Lung (tissue), 12 donors: ENCODE measurements around the gene KCNA3. TPM values are rescaled to one million over a fixed set of nuclear protein-coding genes. Genes with fewer than 3 reads are reported as not detected.

Source experiments
- ATAC-seq: fragments of 200-7000 bp; cut with Tn5 transposase; one replicate; pipeline ENCODE4 v1.9.1; 2020; ENCODE audit warnings: moderate number of reproducible peaks; ENCODE audit not compliant: insufficient read depth, low FRiP score
- DNase-seq, 3 donors: peaks; one replicate each; pipeline ENCODE4 v3.0.0-alpha.2; 2013 to 2017
- H3K27ac ChIP-seq, 2 donors: one replicate each; pipeline ENCODE4 v1.5.1; 2013; ENCODE audit warnings: mild to moderate bottlenecking in 2 of 2, moderate library complexity in 2 of 2, control low read depth in 1 of 2, inconsistent platforms in 1 of 2, low read depth in 1 of 2, low read length in 1 of 2
- H3K27me3 ChIP-seq, 3 donors: one replicate each; pipeline ENCODE4 v1.5.1; 2013; ENCODE audit warnings: low read length in 2 of 3; ENCODE audit not compliant: control insufficient read depth in 3 of 3, insufficient read depth in 3 of 3
- H3K36me3 ChIP-seq, 4 donors: one replicate each; pipeline ENCODE4 v1.5.1; 2013; ENCODE audit warnings: low read length in 4 of 4, mild to moderate bottlenecking in 1 of 4, moderate library complexity in 1 of 4; ENCODE audit not compliant: control insufficient read depth in 4 of 4, insufficient read depth in 4 of 4
- H3K4me1 ChIP-seq, 5 donors: one replicate each; pipeline ENCODE4 v1.5.1; 2013; ENCODE audit warnings: low read length in 5 of 5, mild to moderate bottlenecking in 2 of 5, moderate library complexity in 1 of 5; ENCODE audit not compliant: control insufficient read depth in 5 of 5, insufficient read depth in 5 of 5
- H3K4me3 ChIP-seq: one replicate; pipeline ENCODE4 v1.5.1; 2013; ENCODE audit warnings: mild to moderate bottlenecking, control low read depth, moderate library complexity
- H3K9ac ChIP-seq, 2 donors: one replicate each; pipeline ENCODE4 v1.5.1; 2013; ENCODE audit warnings: low read length in 2 of 2, control low read depth in 1 of 2; ENCODE audit not compliant: insufficient read depth in 1 of 2
- H3K9me3 ChIP-seq, 4 donors: one replicate each; pipeline ENCODE4 v1.5.1; 2013; ENCODE audit warnings: low read length in 3 of 4, mild to moderate bottlenecking in 1 of 4, moderate library complexity in 1 of 4; ENCODE audit not compliant: control insufficient read depth in 4 of 4, insufficient read depth in 3 of 4
- CTCF ChIP-seq: IDR thresholded peaks from 2 replicates; pipeline ENCODE4 v1.5.1; 2012; ENCODE audit warnings: mild to moderate bottlenecking; ENCODE audit errors: control extremely low read depth, extremely low read depth
- WGBS, 2 donors: extraction: QIAGEN DNeasy Blood & Tissue Kit; methylation state at CpG; one replicate each; pipeline ENCODE4 v1.1.7; 2013; 5-methylcytosine and 5-hydroxymethylcytosine counted together
- polyA plus RNA-seq, 2 donors: library from polyadenylated mRNA; stranded (reverse); fragments of 200-250 nt; gene quantifications; one replicate each; pipeline ENCODE4 v1.2.1, GENCODE V29; 2013
- total RNA-seq, 2 donors: library from RNA; depleted of rRNA in 1 of 2; stranded (reverse); fragments of >200 nt in 1 of 2; gene quantifications; one replicate each; pipeline ENCODE4 v1.2.1, GENCODE V29; 2014 to 2021
- donor health status: control.
- donor health status: control.
- donor health status: Bipolar disorder and iron deficiency.
- donor health status: healthy.
- donor health status: DM: yes; HTN: yes; CAD: no.

Gene KCNA3
- total and polyA plus RNA-seq, 4 donors = 0.75 to 10.2 (median 3.9) TPM

GRCh38 chr1:110638058-110638457, 36.7 kb downstream of the KCNA3 start:
- Histone ChIP-seq H3K9me3 (no peaks in the 10 kb centered on the region), H3K27me3 (peaks cover 0 to 13% (median 3%) of the 10 kb centered on the region in 3 donors), H3K4me3 (no peak overlapping the region), H3K36me3 (no peaks in the 10 kb centered on the region), H3K9ac (no peak overlapping the region), H3K27ac (no peak overlapping the region), H3K4me1 (peaks cover 0 to 29% (median 7%) of the 10 kb centered on the region in 5 donors)
- peak in 1 of 3 donors; percentile 10 for DNase-seq
- TF ChIP-seq CTCF = no peak
- WGBS, 2 donors = 76% methylated on average over 2 of the region's 2 CpGs
- ATAC-seq = no peak

GRCh38 chr1:110637475-110637874, 37.3 kb downstream of the KCNA3 start:
- Histone ChIP-seq H3K9ac (no peak overlapping the region), H3K4me1 (peaks cover 0 to 29% (median 7%) of the 10 kb centered on the region in 5 donors), H3K4me3 (no peak overlapping the region), H3K27ac (no peak overlapping the region), H3K9me3 (no peaks in the 10 kb centered on the region), H3K36me3 (no peaks in the 10 kb centered on the region), H3K27me3 (peaks cover 0 to 13% (median 3%) of the 10 kb centered on the region in 3 donors)
- peak in 1 of 3 donors; percentile 21 for DNase-seq
- ATAC-seq = no peak
- WGBS, 2 donors = 78 to 90% methylated on average over 3 of the region's 3 CpGs
- no peak for TF ChIP-seq CTCF

- no peak for TF ChIP-seq CTCF
- Histone ChIP-seq H3K27ac (no peak overlapping the region), H3K4me3 (no peak overlapping the region), H3K27me3 (peaks cover 0 to 18% (median 3%) of the 10 kb centered on the region in 3 donors), H3K9me3 (no peaks in the 10 kb centered on the region), H3K9ac (no peak overlapping the region), H3K36me3 (no peaks in the 10 kb centered on the region), H3K4me1 (peaks cover 0 to 29% (median 7%) of the 10 kb centered on the region in 5 donors)
- no peak for DNase-seq
- no peak for ATAC-seq
- 78 to 81% methylated on average over 4 of the region's 4 CpGs for WGBS, 2 donors
Measured at GRCh38 chr1:110636149-110636935, 38.4 kb downstream of the KCNA3 start.
